ENCODE data around the gene CCKAR.
A peak's percentile ranks its signal among the peaks of the same experiment; 100 is the strongest.

CCKAR gene

GRCh38 chr4:26458157-26458561, 32.1 kb downstream of the CCKAR start:
- DNase-seq: peak in 1 of 2 donors; percentile 26

GRCh38 chr4:26457412-26457811, 32.9 kb downstream of the CCKAR start:
- DNase-seq: no peak

GRCh38 chr4:26455571-26455970, 34.7 kb downstream of the CCKAR start:
- DNase-seq: no peak

DNA sequence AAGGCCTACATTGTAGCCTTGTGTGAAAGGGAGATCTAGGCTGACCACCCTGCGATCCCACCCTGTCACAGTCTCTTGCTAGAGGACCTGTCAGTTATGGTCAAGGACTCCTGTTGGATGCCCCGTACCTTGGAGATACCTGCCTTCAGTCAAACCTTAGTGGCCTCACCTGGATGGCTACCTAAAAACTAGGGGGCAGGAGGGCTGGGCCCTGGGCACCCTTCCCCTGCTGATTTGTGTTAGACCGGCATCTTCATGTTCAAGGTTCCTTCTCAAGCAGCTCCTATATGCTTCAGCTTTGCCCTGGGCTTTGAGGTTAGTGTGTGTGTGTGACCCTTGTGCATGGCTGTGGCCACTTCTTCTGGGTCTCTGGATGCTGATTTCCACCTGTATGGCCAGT, 35.3 kb downstream of the CCKAR start:
- no peak for DNase-seq

GRCh38 chr4:26452565-26453531, 37.4 kb downstream of the CCKAR start:
- DNase-seq: no peak

- DNase-seq: no peak
These were observed 38.7 kb downstream of the CCKAR start for GRCh38 chr4:26451597-26451996.

DNA sequence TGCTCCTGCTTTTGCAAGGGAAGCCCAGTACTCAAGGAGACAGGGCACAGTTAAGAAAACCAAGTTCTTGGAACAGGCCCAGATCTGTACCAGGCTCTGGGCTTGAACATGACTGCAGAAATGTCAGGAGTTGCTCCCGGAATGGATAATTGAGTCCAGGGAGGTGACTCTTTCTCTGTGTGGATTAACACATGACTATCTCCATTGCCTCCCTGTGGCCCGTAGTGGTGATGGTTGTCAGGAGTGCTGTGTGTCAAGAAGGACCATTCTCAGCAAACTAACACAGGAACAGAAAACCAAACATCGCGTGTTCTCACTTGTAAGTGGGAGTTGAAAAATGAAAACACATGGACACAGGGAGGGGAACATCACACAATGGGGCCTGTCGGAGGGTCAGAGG, 39.9 kb downstream of the CCKAR start:
- DNase-seq: no peak

- DNase-seq: no peak
These were observed 42.9 kb downstream of the CCKAR start for GRCh38 chr4:26447378-26447777.

- no peak for DNase-seq
These were observed 48.5 kb downstream of the CCKAR start for GRCh38 chr4:26441771-26442170.

DNA sequence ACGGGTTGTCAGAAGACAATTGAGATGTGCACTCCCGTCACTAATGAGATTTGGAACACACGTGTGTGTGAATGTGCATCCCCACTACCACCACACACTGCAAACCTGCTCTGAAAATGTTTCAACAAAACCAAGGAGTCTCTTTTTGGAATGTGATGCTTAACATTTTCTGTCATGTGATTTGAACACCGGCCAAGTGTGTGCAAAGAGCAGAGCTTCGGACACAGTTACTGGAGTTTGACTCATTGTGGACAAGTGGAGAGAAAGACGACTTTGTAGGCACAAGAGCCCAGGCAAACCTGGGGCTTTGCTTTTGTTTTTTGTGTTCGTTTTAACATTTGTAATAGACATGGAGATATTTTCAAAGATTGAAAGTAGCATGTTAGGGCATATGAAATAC, 49.2 kb downstream of the CCKAR start:
- DNase-seq: no peak

GRCh38 chr4:26434030-26434639, 56.1 kb downstream of the CCKAR start:
- DNase-seq: no peak

DNA sequence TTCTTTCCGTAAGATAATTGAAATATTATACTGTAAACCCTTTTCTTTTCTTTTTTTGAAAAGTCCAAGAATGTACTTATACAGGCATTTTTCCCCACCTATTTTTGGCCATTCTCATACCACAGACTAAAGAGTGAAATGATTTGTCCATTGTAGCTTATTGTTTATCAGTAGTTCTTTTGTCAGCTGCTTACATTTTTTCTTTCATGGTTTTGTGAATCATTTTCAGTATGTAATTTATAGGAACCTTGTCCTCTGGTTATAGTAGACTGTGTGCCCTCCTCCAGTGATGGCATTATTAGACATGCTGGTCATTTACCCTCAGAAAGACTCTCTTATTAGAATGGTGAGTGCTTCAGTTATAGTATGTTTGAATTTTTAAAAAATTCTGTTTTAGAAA, 56.7 kb downstream of the CCKAR start:
- no peak for DNase-seq

GRCh38 chr4:26432419-26432818, 57.9 kb downstream of the CCKAR start:
- no peak for DNase-seq

- no peak for DNase-seq
These were observed 58.7 kb downstream of the CCKAR start for GRCh38 chr4:26431461-26432180.

Measured in bone marrow (tissue), 2 donors.